ENCODE results near the gene SHISA7.
A peak's percentile ranks its signal among the peaks of the same experiment; 100 is the strongest.

The SHISA7 gene

GRCh38 chr19:55385724-55386492 is 57.2 kb downstream of the SHISA7 start, which contains the start of gene RPL28:
Gene RPL28 (plus strand): TSS chr19:55385932. CDS start chr19:55386358, 426 bp downstream.
- TF ChIP-seq MYC (IDR thresholded peaks at IDR 0.05; ENCODE audit: low read depth, low read length): peak; percentile 68; the same call in 1 of the 2 replicates
- TF ChIP-seq POLR2A (IDR thresholded peaks at IDR 0.05; ENCODE audit: extremely low read depth, insufficient read length): peak; percentile 97
- TF ChIP-seq, protein P1, sequence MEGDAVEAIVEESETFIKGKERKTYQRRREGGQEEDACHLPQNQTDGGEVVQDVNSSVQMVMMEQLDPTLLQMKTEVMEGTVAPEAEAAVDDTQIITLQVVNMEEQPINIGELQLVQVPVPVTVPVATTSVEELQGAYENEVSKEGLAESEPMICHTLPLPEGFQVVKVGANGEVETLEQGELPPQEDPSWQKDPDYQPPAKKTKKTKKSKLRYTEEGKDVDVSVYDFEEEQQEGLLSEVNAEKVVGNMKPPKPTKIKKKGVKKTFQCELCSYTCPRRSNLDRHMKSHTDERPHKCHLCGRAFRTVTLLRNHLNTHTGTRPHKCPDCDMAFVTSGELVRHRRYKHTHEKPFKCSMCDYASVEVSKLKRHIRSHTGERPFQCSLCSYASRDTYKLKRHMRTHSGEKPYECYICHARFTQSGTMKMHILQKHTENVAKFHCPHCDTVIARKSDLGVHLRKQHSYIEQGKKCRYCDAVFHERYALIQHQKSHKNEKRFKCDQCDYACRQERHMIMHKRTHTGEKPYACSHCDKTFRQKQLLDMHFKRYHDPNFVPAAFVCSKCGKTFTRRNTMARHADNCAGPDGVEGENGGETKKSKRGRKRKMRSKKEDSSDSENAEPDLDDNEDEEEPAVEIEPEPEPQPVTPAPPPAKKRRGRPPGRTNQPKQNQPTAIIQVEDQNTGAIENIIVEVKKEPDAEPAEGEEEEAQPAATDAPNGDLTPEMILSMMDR (IDR thresholded peaks at IDR 0.05; ENCODE audit: low read depth, low read length): no peak
- TF ChIP-seq MAX (IDR thresholded peaks at IDR 0.05; ENCODE audit: low read depth, low read length): peak; percentile 38; the same call in 1 of the 2 replicates
- H3K4me3 ChIP-seq (ENCODE audit: low read depth, low read length): peak within 1 kb of the TSS; percentile 95
- peak; percentile 95 for DNase-seq (ENCODE audit: low read depth)

DNA sequence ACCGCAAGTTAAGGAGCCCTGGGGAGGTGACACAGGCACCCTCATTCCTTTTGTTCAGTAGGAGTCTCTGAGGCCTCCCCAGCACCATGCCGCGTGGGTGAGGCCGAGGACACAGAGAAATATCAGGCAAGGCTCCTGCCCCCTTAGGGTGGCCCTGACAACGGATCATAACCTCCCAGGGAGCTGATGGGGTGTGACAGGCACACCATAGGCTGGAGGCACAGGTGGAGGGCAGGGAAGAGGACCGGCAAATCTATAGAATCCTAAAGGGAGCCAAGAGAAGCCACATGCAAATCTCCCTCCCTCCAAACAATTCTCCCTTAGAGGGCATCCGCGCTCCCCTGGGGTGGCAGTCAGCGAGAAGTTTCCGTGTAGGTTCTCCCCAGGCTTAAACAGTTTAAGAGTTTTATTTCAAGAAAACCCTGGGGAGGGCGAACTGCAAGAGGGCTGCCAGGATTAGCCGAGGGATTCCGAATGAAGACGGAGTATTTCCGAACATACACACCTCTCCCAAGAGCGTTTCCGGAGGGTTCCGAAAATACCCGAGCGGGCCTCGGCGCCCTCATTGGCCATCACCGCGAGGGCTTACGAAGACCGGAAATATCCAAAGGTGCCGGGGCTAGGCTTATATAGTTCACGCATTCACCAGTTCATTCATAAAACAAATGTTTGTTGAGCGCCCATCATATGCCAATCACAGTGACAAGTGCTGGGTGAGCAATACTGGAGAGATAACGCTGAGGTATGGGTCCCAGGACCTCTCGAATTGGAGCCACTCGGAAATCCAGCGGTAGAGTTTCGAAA is 58.0 kb downstream of the SHISA7 start:
- TF ChIP-seq MAX (IDR thresholded peaks at IDR 0.05; ENCODE audit: low read depth, low read length) (no peak), POLR2A (IDR thresholded peaks at IDR 0.05; ENCODE audit: extremely low read depth, insufficient read length) (no peak), MYC (IDR thresholded peaks at IDR 0.05; ENCODE audit: low read depth, low read length) (no peak)
- TF ChIP-seq, protein P1 (IDR thresholded peaks at IDR 0.05; ENCODE audit: low read depth, low read length): no peak

GRCh38 chr19:55384131-55384919 is 58.8 kb downstream of the SHISA7 start, which contains the start of gene TMEM238:
Gene TMEM238 (minus strand): TSS chr19:55384292. CDS start chr19:55384259, 33 bp downstream.
- no peak for TF ChIP-seq POLR2A (IDR thresholded peaks at IDR 0.05; ENCODE audit: extremely low read depth, insufficient read length)
- TF ChIP-seq, protein P1 (IDR thresholded peaks at IDR 0.05; ENCODE audit: low read depth, low read length): no peak
- TF ChIP-seq MAX (IDR thresholded peaks at IDR 0.05; ENCODE audit: low read depth, low read length): no peak
- no peak for TF ChIP-seq MYC (IDR thresholded peaks at IDR 0.05; ENCODE audit: low read depth, low read length)
- peak; percentile 52 for DNase-seq (ENCODE audit: low read depth)
- peak within 1 kb of the TSS; percentile 73 for H3K4me3 ChIP-seq (ENCODE audit: low read depth, low read length)

More for the DNA sequence above, 58.0 kb downstream of the SHISA7 start:
- DNase-seq (ENCODE audit: low read depth): peak; percentile 91
- H3K4me3 ChIP-seq (ENCODE audit: low read depth, low read length): peak overlapping the region; percentile 73

- TF ChIP-seq MYC (IDR thresholded peaks at IDR 0.05; ENCODE audit: low read depth, low read length) (no peak), MAX (IDR thresholded peaks at IDR 0.05; ENCODE audit: low read depth, low read length) (no peak), POLR2A (IDR thresholded peaks at IDR 0.05; ENCODE audit: extremely low read depth, insufficient read length) (no peak)
- TF ChIP-seq, protein P1 (IDR thresholded peaks at IDR 0.05; ENCODE audit: low read depth, low read length): no peak
- peak overlapping the region; percentile 32 for H3K4me3 ChIP-seq (ENCODE audit: low read depth, low read length)
- DNase-seq (ENCODE audit: low read depth): peak; percentile 76
Measured at GRCh38 chr19:55383279-55384130, 59.6 kb downstream of the SHISA7 start.
